ENCODE results near the gene COG6. TPM values are rescaled to one million over a fixed set of nuclear protein-coding genes. Genes with fewer than 3 reads are reported as not detected.

The COG6 gene
- total RNA-seq, 2 experiments from 2014 or later = 21.2 to 28.3 TPM

Small RNA genes within 50 kb of the gene (microRNA-seq; reads per million reads assigned to microRNA genes)
- gene MIR4305 (ENCODE audit: borderline microRNAs expressed, borderline replicate concordance) = not detected

Other genes starting within 250 kb of the COG6 start
- 1 to 10 TPM; 1.2 to 1.5 TPM for gene LHFPL6, start 52.5 kb upstream of the COG6 start, total RNA-seq

Data from activated naive CD4-positive, alpha-beta T cell treated with anti-CD3 and anti-CD28 coated beads for 36 hours (primary cell).